Middle frontal gyrus (tissue), 1 donor: ENCODE data around the gene ZNF385C.
"Not testable (repeated sequence)": the region's sequence is repeated elsewhere in the genome, so short reads cannot be mapped to it uniquely, and the experiment has no call there.

ENCODE experiments used
- DNase-seq: peaks from one replicate; pipeline ENCODE4 v3.0.0-alpha.2; 2015; ENCODE audit warnings: low spot score; ENCODE audit errors: extremely low spot score

Gene ZNF385C

GRCh38 chr17:42097691-42098631 is at the start of gene ZNF385C:
Gene ZNF385C, minus strand, starts transcription at chr17:42098473. Its CDS starts 35,417 bp downstream, at chr17:42063056.
- DNase-seq, result no peak

GRCh38 chr17:42146911-42147607 is 48.8 kb upstream of the ZNF385C start:
- no peak for DNase-seq

- not testable (repeated sequence) for DNase-seq
These were observed 44.9 kb upstream of the ZNF385C start for GRCh38 chr17:42143138-42143537.

- DNase-seq, result no peak
These were observed 44.2 kb upstream of the ZNF385C start for GRCh38 chr17:42142371-42142896.

DNA sequence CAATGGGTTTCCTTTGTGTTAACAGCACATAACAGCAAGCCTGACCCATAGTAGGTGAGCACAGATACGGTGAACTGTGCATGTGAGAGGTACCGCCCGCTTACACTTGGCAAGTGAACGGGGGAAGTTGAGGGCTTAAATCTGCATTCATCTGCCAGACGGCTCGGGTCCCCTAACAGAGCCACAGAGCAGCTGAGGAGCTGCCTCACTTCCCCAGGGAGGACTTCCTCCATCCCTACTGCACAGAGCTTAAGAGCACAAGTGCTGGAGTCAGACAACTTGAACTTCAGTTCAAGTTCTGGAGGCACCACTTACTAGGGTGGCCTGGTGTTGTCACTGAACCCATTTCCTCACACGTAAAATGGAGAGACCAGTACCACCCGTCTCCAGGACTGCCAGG is 43.1 kb upstream of the ZNF385C start:
- DNase-seq, result no peak

- DNase-seq, result not testable (repeated sequence)
These were observed 42.4 kb upstream of the ZNF385C start for GRCh38 chr17:42140690-42141089.

DNA sequence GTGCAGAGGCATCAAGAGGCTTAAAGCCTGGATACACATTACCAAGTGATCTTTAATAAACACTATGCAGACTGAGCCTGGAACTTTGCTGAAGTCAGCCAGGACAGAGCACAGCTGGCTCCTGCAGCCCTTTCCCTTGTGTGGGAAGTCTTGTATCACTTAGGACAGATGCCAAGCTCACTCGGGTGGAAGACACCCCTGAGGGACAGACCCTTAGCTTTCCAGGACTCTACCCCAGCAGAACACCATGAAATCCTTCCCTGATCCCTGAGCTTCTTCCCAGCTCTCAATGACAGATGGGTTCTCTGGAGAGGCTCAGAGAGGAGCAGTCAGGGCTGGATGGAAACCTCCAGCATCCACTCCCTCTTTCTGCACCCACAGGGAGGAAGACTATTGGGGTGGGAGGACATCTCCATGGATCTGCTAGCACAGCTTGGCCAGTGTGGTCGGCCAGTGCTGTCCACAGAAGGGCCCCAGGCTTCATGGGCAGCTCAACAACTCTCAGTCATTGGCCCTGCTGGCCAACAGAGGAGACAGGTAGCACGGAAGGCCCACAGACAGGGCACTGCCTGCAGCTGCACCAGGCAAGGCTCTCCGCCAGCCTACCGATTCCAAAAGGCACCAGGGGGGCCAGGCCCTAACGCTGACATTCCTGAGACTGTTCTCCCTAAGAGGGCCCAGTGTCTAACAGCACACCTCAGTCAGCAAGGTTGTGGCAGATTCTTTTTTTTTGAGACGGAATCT is 40.6 kb upstream of the ZNF385C start:
- DNase-seq, result no peak

DNA sequence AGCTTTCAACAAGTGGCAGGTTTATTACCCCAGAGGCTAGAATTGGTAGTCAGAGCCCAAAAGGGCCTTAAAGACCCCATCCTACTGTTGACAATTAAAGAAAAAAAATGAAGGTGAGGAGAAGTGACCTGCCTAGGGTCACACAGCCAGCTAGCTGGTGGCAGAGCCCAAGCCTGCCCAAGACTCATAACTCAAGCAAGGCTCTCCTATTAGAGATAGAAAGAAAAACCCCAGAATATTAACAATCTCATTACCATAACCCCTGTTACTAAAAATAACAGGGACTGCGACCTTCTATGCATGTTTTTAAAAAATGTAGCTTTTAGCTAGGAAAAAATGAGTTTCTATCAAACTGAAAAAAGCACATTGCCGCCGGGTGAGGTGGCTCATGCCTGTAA is 38.4 kb upstream of the ZNF385C start:
- DNase-seq, result no peak

DNA sequence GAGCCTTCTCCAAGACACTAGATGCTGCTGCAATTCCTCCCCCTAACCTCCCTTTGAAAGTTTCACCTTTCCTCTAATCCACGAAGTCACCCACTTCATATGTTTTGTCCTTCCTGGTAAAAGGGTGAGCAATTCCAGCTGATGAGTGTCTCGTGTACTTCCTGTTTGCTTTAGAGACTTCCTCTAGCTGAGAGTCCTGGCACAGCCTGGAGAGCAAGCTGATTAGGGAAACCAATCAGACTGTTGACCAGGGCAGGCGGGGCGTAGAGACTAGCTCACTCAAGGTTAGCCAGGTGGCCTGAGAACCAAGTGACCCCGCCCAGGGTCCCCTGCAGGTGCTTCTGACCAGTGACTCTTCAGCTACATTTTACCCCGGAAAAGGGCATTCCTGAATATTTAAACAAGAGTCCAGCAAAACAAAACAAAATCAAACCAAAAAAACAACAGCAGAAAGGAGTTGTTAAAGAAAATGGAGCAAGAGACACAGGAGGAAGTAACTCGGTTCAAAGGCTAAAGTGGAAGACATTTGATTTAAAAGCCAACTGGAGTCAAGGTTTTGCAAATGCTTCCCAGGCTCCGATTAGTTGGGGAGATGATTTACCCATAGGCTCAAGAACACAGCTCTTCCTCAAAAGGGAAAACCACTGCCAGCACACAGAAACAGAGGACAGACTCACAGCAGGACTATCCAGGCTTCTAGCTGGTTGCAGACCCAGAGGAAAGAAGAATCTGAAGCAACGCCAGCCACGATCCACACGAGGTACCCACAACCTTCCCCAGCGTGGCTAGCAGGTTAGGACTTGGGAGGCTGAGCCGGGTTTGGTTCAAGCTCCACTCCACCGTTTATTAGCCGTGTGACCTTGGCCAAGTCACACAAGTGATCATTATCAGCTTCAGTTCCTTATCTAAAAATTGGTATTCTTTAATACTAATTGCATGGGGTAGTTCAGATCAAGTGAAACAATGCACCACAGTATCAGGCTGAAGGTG is 37.7 kb upstream of the ZNF385C start:
- DNase-seq, result no peak

- no peak for DNase-seq
These were observed 36.9 kb upstream of the ZNF385C start for GRCh38 chr17:42135151-42135550.

DNA sequence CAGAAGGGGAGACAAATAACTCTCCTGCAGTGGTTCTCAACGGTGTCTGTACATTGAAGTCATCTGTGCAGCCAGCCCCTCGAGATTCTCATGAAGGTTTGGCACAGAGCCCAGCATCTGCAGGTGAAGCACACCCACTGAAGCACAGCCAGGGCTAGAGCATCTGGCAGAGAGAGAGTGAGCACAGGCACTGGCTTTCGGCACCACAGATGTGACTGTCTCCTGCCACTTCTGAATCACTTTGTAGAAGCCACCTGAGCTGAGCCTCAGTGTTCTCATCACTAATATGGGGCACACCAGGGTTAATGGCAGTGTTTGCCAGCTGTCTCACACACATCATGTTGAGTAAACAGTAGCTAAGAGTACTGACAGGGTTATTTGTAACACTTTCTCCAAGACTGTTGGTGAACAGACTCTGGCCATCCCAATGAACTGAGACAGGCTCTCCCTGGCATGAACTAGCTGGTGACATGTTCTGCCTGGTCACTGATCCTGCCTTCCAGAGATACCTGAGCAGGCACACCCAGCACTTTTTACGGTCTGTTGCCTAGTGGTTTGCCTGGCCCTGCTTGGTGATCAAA is 35.3 kb upstream of the ZNF385C start:
- DNase-seq, result no peak

- DNase-seq, result peak; percentile 31
These were observed 34.7 kb upstream of the ZNF385C start for GRCh38 chr17:42132941-42133340.

GRCh38 chr17:42131981-42132432 is 33.7 kb upstream of the ZNF385C start:
- DNase-seq, result no peak

DNA sequence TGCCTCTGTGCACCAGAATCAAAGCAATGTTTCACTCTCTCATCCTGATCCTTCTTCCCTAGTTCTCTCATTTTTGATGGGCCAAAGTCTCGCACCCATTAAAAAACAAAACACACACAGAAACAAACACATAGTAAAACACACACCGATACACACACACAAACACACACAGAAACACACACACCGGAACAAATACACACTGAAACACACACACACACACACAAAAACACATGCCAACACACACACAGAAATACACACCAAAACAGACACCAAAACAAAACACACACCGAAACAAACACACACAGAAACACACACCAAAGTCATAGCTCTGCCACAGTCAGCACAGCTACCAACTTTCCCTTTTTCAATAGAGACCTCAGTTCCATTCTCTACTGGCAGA is 33.0 kb upstream of the ZNF385C start:
- DNase-seq, result no peak

DNA sequence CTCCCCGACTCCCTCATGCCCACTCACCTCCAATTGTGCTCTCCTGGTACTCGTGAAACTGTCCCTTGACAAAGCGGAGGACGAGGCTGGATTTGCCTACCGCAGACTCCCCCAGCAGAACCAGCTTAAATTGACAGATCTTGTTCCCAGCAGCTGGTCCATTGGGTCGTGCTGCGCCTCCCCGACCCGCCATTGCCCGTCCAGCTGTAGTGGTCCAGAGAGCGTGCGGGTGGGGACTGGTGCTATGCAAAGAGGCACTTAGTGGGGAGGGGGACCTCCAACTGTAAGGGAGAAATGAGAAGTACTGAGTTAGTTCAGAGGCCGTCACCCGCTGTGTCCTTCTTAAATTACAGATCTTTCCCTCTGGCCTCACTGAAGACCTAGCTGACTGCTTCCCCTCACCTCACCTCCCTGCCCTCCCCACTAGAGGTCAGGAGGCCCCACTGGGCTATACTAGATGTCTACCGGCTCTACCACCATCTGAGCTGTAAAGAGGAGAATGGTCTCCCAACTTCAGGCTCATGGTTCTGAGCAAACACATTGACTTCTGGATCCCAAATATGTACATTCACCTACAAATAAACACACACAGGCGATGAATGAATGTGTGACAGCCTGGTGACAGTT is 32.1 kb upstream of the ZNF385C start:
- DNase-seq, result no peak

DNA sequence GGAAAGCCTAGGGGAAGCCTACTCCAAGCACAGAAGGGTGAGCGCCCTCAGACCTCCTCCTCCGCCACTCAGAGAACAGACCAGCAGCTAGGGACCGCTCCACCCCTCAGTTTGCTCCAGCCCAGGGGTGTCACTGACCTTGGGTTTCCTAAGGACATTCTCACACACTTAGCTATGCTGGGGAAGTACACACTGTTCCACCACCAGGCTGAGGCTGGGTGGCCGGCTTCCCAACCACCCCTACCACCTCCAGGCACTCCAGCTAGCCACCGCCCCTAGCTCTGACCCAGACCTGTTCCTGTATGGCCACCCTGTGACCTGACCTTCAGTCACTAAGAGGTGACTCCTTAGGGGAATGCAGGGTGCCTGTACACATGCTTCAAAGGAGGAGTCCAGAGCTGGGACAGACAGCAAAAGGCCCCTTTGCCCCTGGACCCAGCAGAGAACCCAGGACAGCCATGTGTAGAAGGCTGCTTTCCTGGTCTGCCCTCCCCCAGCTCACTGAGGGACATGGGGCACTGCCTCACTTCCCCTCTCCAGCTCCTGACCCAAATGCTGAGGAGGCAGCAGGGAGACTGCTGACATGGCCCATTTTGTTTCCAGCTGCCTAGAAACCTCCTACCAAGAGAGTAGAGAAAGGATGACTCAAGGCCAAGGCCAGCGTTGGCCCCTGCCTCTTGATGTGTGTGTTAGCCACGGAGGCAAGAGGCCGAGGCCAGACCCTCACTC is 31.0 kb upstream of the ZNF385C start:
- DNase-seq, result no peak

DNA sequence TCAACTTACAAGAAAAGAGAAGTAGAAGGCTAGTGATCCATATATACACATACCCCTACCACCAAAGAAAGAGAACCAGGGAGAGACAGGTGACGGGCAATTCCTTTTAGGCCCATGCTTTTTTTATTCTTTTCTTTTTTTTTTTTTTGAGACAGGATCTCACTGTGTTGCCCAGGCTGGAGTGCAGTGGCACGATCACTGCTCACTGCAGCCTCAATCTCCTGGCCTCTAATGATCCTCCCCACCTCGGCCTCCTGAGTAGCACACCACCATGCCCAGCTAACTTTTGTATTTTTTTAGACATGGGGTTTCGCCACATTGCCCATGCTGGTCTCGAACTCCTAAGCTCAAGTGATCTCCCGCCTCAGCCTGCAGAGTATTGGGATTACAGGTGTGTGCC is 29.1 kb upstream of the ZNF385C start:
- DNase-seq, result no peak

GRCh38 chr17:42126836-42127235 is 28.6 kb upstream of the ZNF385C start:
- no peak for DNase-seq

DNA sequence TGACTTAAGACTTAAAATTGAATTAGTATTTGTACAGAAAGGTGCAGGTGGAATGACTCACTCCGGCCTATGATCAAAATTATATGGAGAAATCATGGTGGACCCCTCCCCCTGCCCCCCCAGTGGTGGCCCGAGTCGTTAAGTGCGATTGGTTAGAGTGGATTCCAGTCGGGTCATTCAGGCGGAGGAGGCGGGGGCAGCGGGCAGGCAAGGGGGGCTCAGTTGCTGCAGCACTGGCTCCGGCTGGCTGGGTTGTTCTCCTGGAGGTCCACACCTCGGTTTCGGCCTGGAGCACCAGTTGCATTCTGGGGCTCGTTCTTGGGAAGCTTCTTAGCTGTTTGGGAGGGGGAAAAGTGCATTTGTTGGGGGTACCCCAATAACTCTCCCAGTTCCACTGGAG is 27.3 kb upstream of the ZNF385C start:
- no peak for DNase-seq
